HepG2 (cell line): ENCODE data around the gene PRKCE. TPM values are rescaled to one million over a fixed set of nuclear protein-coding genes. Genes with fewer than 3 reads are reported as not detected.

ENCODE experiments used
- ARNT2 ChIP-seq: sonication (generic); formaldehyde crosslinking; IDR thresholded peaks from 2 replicates; pipeline ENCODE4 v1.8.0; 2022; ENCODE audit warnings: mild to moderate bottlenecking, low read depth, missing genetic modification reagents, moderate library complexity
- GZF1 ChIP-seq: sonication (generic); formaldehyde crosslinking; IDR thresholded peaks from 2 replicates; pipeline ENCODE4 v1.5.1; 2020; ENCODE audit warnings: mild to moderate bottlenecking, missing genetic modification reagents
- HBP1 ChIP-seq: IDR thresholded peaks from 2 replicates; pipeline ENCODE4 v1.6.1; 2016; ENCODE audit warnings: low read depth, control low read depth
- HOXA5 ChIP-seq: sonication (generic); formaldehyde crosslinking; IDR thresholded peaks from 2 replicates; pipeline ENCODE4 v1.4.0; 2020; ENCODE audit warnings: missing genetic modification reagents
- MIER2 ChIP-seq: IDR thresholded peaks from 2 replicates; pipeline ENCODE4 v1.6.1; 2016; ENCODE audit warnings: missing biosample characterization, missing genetic modification reagents
- NFKBIZ ChIP-seq: IDR thresholded peaks from 2 replicates; pipeline ENCODE4 v1.6.1; 2018; ENCODE audit warnings: missing genetic modification reagents, missing compliant biosample characterization
- NR3C1 ChIP-seq: sonication (generic); formaldehyde crosslinking; IDR thresholded peaks from 2 replicates; pipeline ENCODE4 v1.4.0; 2020; ENCODE audit warnings: missing genetic modification reagents
- PBX3 ChIP-seq: sonication (generic); formaldehyde crosslinking; IDR thresholded peaks from 2 replicates; pipeline ENCODE4 v1.8.1; 2023; ENCODE audit warnings: missing genetic modification reagents, inconsistent platforms, borderline replicate concordance
- PPARG ChIP-seq: conservative IDR thresholded peaks from 2 replicates; pipeline ENCODE4 v1.6.1; 2016; ENCODE audit warnings: missing biosample characterization, missing genetic modification reagents
- SIN3B ChIP-seq: fragments of 150-350 bp; IDR thresholded peaks from 2 replicates; pipeline ENCODE4 v1.6.1; 2014; ENCODE audit warnings: low read length
- TAF1 ChIP-seq: sonication (generic); formaldehyde crosslinking; IDR thresholded peaks from 2 replicates; pipeline ENCODE4 v1.4.0; 2020; ENCODE audit warnings: missing genetic modification reagents
- TCF7 ChIP-seq: sonication (generic); IDR thresholded peaks from 2 replicates; pipeline ENCODE4 v1.6.1; 2016; ENCODE audit warnings: antibody characterized with exemption, low read depth
- ZBTB7A ChIP-seq: sonication (generic); formaldehyde crosslinking; IDR thresholded peaks from 2 replicates; pipeline ENCODE4 v1.8.0; 2022; ENCODE audit warnings: mild to moderate bottlenecking, missing genetic modification reagents
- ZC3H13 ChIP-seq: sonication (generic); formaldehyde crosslinking; IDR thresholded peaks from 2 replicates; pipeline ENCODE4 v1.8.1; 2023; ENCODE audit warnings: mild to moderate bottlenecking, missing genetic modification reagents, moderate library complexity
- ZNF225 ChIP-seq: sonication (generic); formaldehyde crosslinking; IDR thresholded peaks from 2 replicates; pipeline ENCODE4 v1.4.0; 2020; ENCODE audit warnings: mild to moderate bottlenecking, missing genetic modification reagents
- ZNF282 ChIP-seq: fragments of 450-650 bp; IDR thresholded peaks from 2 replicates; pipeline ENCODE4 v1.6.1; 2018; ENCODE audit not compliant: partially characterized antibody
- ZNF33A ChIP-seq: sonication (generic); formaldehyde crosslinking; IDR thresholded peaks from 2 replicates; pipeline ENCODE4 v1.5.1; 2020; ENCODE audit warnings: missing genetic modification reagents, mild to moderate bottlenecking, moderate library complexity, borderline replicate concordance
- ZNF547 ChIP-seq: sonication (generic); formaldehyde crosslinking; IDR thresholded peaks from 2 replicates; pipeline ENCODE4 v1.5.1; 2020; ENCODE audit warnings: mild to moderate bottlenecking, missing genetic modification reagents
- polyA plus RNA-seq, 8 experiments: library from polyadenylated mRNA; depleted of rRNA in 3 of 8; stranded (reverse) in 7 of 8; unstranded in 1 of 8; fragments of >200 nt; fragmentation: Illumina TruSeq in 4 of 8; extraction: Trizol in 4 of 8; gene quantifications; 2 replicates each; pipeline versions ENCODE4 v1.2.1 to v1.2.3, GENCODE V29; 2011 to 2016; ENCODE audit warnings: low read depth in 4 of 8, missing spikeins in 1 of 8, mixed read lengths in 1 of 8; ENCODE audit not compliant: insufficient read depth in 1 of 8
- total RNA-seq, 5 experiments: library from RNA; depleted of rRNA; stranded (reverse); fragments of >200 nt; fragmentation: Illumina TruSeq; extraction: Trizol; gene quantifications; 2 replicates each; pipeline ENCODE4 v1.2.3, GENCODE V29; 2016; ENCODE audit warnings: low read depth in 1 of 5
- TF ChIP-seq, protein P1 (sequence below): IDR thresholded peaks from 2 replicates; pipeline ENCODE4 v1.6.1; 2016; ENCODE audit warnings: mild to moderate bottlenecking
- TF ChIP-seq, protein P2 (sequence below): sonication (generic); formaldehyde crosslinking; IDR thresholded peaks from 2 replicates; pipeline ENCODE4 v1.5.0; 2020; ENCODE audit warnings: missing genetic modification reagents

PRKCE gene
- total and polyA plus RNA-seq, 2 of the 13 experiments (the other 11 are each of a cell fraction or from before 2014, with no cell fraction given) = 1.0 to 3.9 TPM

- TF ChIP-seq HOXA5 = peak; percentile 69; the same call in 1 of the 2 replicates
- TF ChIP-seq, protein P1, sequence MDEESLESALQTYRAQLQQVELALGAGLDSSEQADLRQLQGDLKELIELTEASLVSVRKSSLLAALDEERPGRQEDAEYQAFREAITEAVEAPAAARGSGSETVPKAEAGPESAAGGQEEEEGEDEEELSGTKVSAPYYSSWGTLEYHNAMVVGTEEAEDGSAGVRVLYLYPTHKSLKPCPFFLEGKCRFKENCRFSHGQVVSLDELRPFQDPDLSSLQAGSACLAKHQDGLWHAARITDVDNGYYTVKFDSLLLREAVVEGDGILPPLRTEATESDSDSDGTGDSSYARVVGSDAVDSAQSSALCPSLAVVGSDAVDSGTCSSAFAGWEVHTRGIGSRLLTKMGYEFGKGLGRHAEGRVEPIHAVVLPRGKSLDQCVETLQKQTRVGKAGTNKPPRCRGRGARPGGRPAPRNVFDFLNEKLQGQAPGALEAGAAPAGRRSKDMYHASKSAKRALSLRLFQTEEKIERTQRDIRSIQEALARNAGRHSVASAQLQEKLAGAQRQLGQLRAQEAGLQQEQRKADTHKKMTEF (CRISPR knock-in tag) = peak; percentile 55
- TF ChIP-seq PBX3 (CRISPR knock-in tag) = no peak
- TF ChIP-seq ZNF547 (CRISPR knock-in tag) = 0 out of 2 replicates have a peak, but pooled peaks have one; percentile 14
- no peak for TF ChIP-seq HBP1 (CRISPR knock-in tag)
- TF ChIP-seq ZNF33A = no peak
- TF ChIP-seq GZF1 = no peak
- no peak for TF ChIP-seq TCF7
- TF ChIP-seq NFKBIZ (CRISPR knock-in tag) = no peak
- TF ChIP-seq ZNF225 (CRISPR knock-in tag) = no peak
- no peak for TF ChIP-seq NR3C1 (CRISPR knock-in tag)
- no peak for TF ChIP-seq PPARG (CRISPR knock-in tag)
- no peak for TF ChIP-seq ZNF282
- TF ChIP-seq ZC3H13 (CRISPR knock-in tag) = 0 out of 2 replicates have a peak, but pooled peaks have one; percentile 34
- peak; percentile 56; the same call in 1 of the 2 replicates for TF ChIP-seq SIN3B
- peak; percentile 56 for TF ChIP-seq TAF1 (CRISPR knock-in tag)
- TF ChIP-seq MIER2 (CRISPR knock-in tag) = no peak
- TF ChIP-seq ZBTB7A (CRISPR knock-in tag) = no peak
- TF ChIP-seq, protein P2, sequence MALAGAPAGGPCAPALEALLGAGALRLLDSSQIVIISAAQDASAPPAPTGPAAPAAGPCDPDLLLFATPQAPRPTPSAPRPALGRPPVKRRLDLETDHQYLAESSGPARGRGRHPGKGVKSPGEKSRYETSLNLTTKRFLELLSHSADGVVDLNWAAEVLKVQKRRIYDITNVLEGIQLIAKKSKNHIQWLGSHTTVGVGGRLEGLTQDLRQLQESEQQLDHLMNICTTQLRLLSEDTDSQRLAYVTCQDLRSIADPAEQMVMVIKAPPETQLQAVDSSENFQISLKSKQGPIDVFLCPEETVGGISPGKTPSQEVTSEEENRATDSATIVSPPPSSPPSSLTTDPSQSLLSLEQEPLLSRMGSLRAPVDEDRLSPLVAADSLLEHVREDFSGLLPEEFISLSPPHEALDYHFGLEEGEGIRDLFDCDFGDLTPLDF (CRISPR knock-in tag) = peak; percentile 86
- peak; percentile 59; the same call in 1 of the 2 replicates for TF ChIP-seq ARNT2 (CRISPR knock-in tag)
Measured at GRCh38 chr2:45611020-45611859, 40.2 kb upstream of the PRKCE start, which contains the start of gene SRBD1 (continued).
